Mammary epithelial cell (primary cell): ENCODE data around the gene TLX3.

Experiments
- CTCF ChIP-seq, 2 donors: IDR thresholded peaks in 1 of 2; conservative IDR thresholded peaks in 1 of 2; 2 replicates each; pipeline ENCODE4 v1.5.1; 2011 to 2012; ENCODE audit warnings: inconsistent platforms in 2 of 2, low read length in 2 of 2, mild to moderate bottlenecking in 2 of 2, control low read depth in 1 of 2, low read depth in 1 of 2; ENCODE audit not compliant: insufficient read depth in 1 of 2; ENCODE audit errors: extremely low read depth in 1 of 2
- EZH2 ChIP-seq: IDR thresholded peaks from 2 replicates; pipeline ENCODE4 v1.6.1; 2012; ENCODE audit warnings: low read length, inconsistent platforms, borderline replicate concordance

- TF ChIP-seq CTCF (conservative IDR thresholded peaks at IDR 0.05 in 1 of 2, IDR thresholded peaks at IDR 0.05 in 1 of 2; ENCODE audit: extremely low read depth in 1 of 2, insufficient read depth in 1 of 2, low read depth in 1 of 2, low read length in 2 of 2) (no peak), EZH2 (no peak)
Observed at GRCh38 chr5:171340042-171340441, 31.0 kb downstream of the TLX3 start.
